GM19240 (cell line): ENCODE measurements around the gene CCDC57.

Experiments
- DNase-seq: peaks from one replicate; pipeline ENCODE4 v3.0.0; 2011; ENCODE audit warnings: low spot score; ENCODE audit not compliant: insufficient read length

Gene CCDC57

GRCh38 chr17:82083009-82083408 lies 129.6 kb downstream of the CCDC57 start:
- DNase-seq = no peak

- no peak for DNase-seq
Observed at GRCh38 chr17:82082456-82082855, 130.2 kb downstream of the CCDC57 start.

- DNase-seq = no peak
Observed at GRCh38 chr17:82081966-82082365, 130.7 kb downstream of the CCDC57 start.

GRCh38 chr17:82081546-82081945 lies 131.1 kb downstream of the CCDC57 start:
- no peak for DNase-seq

- no peak for DNase-seq
Observed at GRCh38 chr17:82080789-82081464, 131.7 kb downstream of the CCDC57 start.

- DNase-seq = no peak
Observed at GRCh38 chr17:82080048-82080788, 132.4 kb downstream of the CCDC57 start.

- no peak for DNase-seq
Observed at GRCh38 chr17:82079001-82079677, 133.5 kb downstream of the CCDC57 start.

GRCh38 chr17:82078433-82078832 lies 134.2 kb downstream of the CCDC57 start:
- no peak for DNase-seq

GRCh38 chr17:82077617-82078358 lies 134.9 kb downstream of the CCDC57 start:
- no peak for DNase-seq

- no peak for DNase-seq
Observed at GRCh38 chr17:82076785-82077591, 135.7 kb downstream of the CCDC57 start.

GRCh38 chr17:82076018-82076784 lies 136.4 kb downstream of the CCDC57 start:
- no peak for DNase-seq

GRCh38 chr17:82073446-82073845 lies 139.2 kb downstream of the CCDC57 start:
- DNase-seq = no peak

GRCh38 chr17:82072827-82073226 lies 139.8 kb downstream of the CCDC57 start:
- DNase-seq = no peak

GRCh38 chr17:82070611-82071010 lies 142.0 kb downstream of the CCDC57 start:
- DNase-seq = no peak

GRCh38 chr17:82065638-82066303 lies 146.9 kb downstream of the CCDC57 start, which contains the start of gene DUS1L:
DUS1L (minus strand) TSS chr17:82065804; CDS start chr17:82065059, 745 bp downstream.
- DNase-seq = peak; percentile 75

- peak; percentile 57 for DNase-seq
Observed at GRCh38 chr17:82065193-82065637, 147.4 kb downstream of the CCDC57 start.

- DNase-seq = no peak
Observed at GRCh38 chr17:82064433-82065192, 148.0 kb downstream of the CCDC57 start.
